Hematopoietic multipotent progenitor cell treated with erythropoietin and hydrocortisone succinate and interleukin-3 and kit ligand, for 15 days (in vitro differentiated cells): Measurements from ENCODE around the gene OR7C1.
"Not testable (repeated sequence)": the region's sequence is repeated elsewhere in the genome, so short reads cannot be mapped to it uniquely, and the experiment has no call there.

Source experiments
- DNase-seq: peaks from one replicate; pipeline ENCODE4 v3.0.0-alpha.2; 2015; ENCODE audit warnings: low spot score

Gene OR7C1

DNA sequence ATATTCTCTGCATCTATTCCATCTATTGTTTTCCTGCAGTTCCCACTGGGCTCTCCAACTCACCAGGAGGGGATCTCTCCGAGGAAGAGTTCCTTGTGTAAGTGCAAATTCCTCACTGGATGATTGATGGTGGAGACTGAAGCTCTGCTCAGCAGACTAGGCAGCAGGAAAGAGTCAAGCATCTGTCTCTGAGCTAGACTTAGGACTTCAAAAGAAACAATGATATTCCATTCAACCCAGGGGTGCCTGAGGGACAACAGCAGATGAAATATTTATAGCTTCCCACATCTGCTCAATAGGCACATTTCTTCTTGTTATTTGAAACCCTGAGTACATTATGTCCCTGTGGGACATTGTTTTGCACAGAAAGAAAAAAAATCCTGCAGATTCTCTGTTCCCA, at the start of gene OR7C1, which contains the start of gene OR7A5:
TSS of gene OR7C1 (minus strand) at position 175 of the 400 bp plus-strand sequence. CDS start 35,049 bp downstream, outside the sequence.
TSS of gene OR7A5 (minus strand) at position 175 of the 400 bp plus-strand sequence. CDS start 6,944 bp downstream, outside the sequence.
- no peak for DNase-seq

DNA sequence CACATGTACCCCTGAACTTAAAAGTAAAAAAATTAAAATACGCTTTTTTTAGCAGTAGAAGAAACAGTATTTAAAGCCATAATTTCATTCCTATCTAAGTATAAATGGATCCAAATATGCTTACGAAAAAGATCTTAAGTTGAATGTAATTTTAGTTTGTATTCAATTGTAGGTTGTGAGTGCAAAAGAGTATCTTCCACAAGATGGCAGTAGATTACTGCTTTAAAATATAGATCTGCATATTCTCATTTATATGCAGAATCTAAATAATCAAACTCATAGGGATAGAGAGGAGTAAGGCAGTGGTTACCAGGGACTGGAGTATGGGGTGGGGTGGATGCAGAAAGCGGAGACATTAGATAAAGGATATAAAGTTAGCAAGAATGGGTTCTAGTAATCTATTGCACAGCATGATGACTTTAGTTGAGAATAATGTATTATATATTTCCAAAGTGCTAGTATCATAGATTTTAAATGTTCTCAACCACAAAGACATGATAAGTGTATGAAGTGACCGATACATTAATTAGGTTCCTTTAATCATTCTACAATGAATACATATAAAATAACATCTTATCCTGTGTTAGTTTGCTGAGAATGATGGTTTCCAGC, 36.7 kb upstream of the OR7C1 start:
- peak; percentile 30 for DNase-seq

DNA sequence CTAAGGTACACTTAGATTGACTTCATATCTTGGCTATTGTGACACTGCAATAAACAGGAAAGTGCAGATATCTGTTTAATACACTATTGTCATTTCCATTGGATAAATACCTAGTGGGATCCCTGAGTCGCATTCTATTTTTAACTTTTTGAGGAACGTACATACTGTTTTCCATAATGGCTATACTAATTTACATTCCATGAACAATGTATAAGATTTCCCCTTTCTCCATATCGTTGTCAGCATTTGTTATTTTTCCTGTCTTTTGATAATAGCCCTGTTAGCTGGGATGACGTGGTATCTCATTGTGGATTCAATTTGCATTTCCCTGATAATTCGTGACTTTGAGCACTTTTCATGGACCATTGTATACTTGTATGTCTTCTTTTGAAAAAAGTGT, 33.5 kb upstream of the OR7C1 start:
- no peak for DNase-seq

DNA sequence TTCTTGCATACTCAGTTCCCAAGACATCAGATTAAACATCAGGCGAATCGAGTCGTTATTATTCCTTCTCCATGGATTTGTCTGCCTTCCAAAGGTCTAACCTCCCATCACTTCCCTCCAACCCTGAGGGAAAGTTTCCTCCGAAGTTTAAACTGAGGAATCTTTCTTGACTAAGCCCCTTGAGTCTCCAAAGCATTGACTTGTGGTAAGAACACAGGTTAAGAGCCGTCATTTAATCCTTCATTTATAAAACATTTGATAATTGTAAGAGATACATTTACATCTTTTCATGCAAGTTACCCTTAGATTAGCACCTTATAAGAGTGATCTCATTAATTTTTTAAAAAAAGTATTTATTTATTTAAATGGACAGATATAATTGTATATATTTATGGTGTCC, 13.8 kb upstream of the OR7C1 start, which contains the start of gene OR7A10:
TSS of gene OR7A10 (minus strand) at position 101 of the 400 bp plus-strand sequence. CDS start 7,045 bp downstream, outside the sequence.
- DNase-seq: no peak

DNA sequence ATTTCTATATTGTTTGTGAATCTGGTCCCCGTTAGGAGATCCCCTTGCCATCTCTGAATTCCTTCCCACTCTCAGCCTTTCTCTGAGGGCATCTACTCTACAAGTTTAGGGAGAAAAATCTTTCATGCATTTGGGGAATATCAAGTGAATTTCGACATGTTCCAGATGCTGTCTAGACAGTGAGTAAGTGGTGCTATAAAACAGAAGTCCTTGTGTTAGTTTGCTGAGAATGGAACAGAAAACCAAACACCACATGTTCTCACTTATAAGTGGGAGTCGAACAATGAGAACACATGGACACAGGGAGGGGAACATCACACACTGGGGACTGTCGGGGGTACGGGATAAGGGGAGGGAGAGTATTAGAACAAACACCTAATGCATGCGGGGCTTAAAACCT, 8.6 kb upstream of the OR7C1 start:
- DNase-seq: no peak

DNA sequence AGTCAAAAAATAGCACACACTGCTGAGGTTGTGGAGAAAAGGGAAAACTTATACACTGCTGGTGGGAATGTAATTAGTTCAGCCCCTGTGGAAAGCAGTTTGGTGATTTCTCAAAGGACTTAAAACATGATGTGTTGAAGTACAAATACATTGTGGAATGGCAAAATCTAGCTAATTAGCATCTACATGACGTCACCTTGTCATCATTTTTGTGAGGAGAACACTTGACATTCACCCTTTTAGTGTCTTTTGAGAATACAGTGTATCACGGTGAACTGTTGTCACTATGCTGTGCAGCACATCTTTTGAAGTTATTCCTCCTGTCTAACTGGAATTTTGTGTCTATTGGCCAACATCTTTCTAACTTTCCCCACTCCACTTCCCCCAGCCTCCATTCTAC, 8.2 kb upstream of the OR7C1 start:
- no peak for DNase-seq

DNA sequence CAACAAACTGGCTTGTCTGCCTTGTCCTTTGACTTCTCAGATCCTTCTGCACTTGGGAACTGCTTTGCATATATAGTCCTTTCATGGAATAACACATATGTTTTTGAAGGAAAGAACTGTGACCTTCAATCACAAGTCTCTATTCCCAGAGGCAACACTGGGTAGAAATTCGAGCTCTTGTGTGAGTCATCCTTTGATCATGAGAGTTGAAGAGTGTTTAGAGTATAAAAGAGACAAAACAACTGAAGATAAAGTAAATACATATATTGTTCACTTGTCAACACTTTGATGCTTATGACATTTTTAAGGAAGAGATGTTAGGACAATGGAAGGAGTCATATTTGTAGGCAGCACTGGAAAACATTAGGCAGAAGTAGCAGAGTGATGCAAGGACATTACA, 5.2 kb upstream of the OR7C1 start:
- no peak for DNase-seq

DNA sequence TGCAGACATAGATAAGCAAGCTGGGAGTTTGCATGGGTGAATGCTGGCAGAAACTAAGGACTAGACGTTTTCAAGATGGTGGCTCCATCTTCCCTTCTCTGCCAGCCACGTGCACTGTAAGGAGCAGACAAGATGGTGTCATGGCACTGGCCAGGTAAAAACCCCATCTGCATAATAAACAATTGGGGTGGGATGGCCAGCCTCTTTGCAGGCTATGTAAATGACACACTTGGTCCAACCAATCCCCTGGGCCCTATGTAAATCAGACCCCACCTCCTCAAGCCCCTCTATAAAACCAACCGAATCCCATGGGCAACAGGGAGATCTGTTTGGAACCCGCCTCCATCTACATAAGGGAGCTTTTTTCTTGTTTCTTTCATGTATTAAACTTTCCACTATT, 2.4 kb upstream of the OR7C1 start:
- no peak for DNase-seq

DNA sequence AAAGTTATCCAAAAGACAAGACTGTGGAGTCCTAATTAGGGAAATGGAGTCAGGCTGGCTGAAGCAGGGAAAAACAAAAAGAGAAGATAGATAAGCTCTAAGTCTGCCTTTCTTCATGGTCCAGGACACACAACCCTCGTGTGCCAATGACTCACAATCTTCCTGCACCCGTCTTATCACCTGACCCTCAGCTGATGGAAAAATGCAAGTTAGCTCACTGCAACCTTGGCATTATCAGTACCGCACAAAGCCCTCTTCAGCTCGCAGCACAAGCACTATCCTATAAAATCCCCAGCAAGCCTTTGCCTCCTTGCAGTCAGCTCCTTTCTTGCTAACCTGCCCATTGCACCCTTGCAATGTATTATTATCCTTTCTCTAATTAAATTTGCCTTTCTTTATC, 4.3 kb downstream of the OR7C1 start:
- DNase-seq: peak; percentile 26

DNA sequence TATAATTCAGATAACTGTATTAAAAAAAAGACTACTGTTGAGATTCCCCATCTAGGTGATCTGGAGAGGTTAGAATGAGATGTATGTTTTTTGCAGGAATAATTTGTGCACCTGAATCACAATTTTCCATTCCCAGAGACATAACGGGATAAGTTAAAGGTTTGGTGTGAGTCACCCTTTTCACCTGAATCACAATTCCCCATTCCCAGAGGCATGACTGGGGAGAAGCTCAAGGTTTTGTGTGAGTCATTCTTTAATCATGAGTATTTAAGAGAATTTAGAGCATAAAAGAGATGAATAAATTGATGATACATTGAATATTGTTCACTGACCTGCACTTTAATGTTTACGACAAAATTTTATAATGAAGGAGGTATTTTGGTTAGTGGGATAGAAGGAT, 9.0 kb downstream of the OR7C1 start:
- no peak for DNase-seq

DNA sequence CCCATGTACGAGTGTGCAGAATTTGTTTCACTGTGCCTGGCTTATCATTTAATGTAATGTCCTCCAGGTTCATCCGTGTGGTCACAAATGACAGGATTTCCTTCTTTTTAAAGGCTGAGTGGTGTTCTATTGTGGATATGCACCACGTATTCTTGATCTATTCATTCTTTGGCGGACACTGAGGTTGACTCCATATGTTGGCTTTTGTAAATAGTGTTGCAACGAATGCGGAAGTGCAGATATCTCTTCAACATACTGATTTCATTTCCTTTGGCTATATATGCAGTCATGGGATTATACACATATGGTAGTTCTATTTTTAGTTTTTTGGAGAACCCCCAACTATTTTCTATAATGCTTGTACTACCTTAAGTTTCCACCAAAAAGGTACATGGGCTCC, 13.0 kb downstream of the OR7C1 start:
- DNase-seq: no peak

DNA sequence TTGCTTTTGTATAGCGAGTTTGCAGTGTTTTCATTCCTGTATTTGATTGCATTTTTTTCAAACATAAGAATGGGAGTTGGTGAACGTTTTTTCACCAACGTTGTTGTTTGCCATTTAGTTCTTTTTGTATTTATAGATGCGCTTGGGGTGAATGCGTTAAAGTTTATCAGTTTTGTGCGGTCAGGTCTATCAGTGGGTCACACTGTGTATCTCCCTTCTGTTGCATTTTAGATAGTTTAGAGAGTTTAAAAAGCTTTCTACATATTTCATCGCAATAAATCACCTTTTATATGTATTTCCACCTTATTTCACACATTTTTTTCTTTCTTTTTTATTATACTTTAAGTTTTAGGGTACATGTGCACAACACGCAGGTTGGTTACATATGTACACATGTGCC, 16.4 kb downstream of the OR7C1 start:
- no peak for DNase-seq

DNA sequence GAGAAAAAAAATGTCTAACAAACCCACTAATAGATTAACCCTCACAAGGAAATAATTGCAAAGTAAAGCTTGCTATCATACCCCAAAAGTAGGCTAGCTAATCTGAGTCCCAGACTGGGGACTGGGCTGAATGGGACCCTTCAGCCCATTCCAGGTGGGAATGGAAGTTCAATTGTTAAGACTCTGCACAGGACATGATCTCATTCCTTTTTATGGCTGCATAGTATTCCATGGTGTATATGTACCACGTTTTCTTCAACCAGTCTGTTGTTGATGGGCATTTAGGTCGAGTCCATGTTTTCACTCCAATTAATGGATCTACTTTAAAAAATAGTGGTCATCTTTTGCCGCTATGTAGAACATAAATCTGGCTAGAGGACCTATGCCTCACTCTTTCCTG, 17.9 kb downstream of the OR7C1 start:
- no peak for DNase-seq

DNA sequence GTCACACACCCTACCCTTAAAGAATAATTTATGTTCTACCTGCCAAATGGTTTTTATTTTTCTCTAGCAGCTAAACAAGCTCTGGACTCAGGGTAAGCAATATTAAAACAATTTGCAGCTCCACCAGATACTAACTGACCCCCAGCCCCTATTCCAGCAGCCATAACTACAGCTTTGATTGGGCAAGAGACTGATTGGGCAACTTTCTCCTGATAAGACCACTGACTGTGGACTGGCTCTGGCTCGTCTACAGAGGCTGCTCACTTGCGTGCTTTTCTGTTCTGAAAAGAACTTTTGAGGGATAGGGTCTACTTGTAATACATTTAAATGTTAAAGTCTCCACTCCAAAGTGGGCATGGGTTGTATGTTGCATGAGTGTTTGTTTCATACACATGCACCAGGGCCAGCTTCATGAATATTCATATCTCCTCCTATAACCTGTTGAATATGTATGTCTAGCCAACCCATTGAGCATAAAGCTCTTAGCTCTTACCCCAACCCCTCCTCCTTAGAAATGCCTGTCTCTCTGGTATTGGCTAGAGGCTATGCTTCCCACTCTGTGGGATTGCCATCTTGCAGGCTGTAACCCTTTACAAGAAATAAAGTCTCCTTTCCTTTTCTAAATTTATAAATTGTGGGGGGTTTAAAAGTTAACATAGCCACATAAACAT, 19.9 kb downstream of the OR7C1 start:
- no peak for DNase-seq

DNA sequence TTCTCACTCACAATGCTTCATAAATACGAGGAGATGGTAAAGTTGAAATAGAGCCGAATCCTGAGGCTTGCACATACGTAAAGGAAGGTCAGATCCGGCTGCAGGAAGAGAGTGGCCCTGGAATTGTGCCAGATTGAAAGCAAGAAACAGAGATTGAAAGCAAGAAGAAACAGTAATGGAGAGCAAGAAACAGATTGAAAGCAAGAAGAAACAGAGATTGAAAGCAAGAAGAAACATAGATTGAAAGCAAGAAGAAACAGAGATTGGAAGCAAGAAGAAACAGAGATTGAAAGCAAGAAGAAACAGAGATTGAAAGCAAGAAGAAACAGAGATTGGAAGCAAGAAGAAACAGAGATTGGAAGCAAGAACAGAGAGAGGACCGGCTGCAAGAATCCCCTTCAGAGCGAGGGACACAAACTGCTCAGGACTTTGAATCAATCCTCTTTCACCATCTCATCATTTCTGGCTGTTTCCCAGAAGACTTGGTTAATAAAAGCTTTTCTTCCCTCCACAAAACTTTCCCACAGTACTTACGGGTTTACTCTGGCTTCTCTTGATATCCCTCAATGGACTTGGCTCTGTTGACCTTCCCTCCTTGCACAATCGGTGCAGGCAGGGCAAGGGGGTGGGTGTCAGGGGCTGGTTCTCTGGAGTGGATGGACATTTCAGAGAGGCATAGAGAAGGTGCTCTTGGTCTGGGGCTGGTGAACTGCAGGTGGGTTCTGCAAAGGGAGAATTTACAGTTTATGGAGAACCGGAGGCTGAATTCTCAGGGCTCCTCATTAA, 25.5 kb downstream of the OR7C1 start:
- DNase-seq: no peak

DNA sequence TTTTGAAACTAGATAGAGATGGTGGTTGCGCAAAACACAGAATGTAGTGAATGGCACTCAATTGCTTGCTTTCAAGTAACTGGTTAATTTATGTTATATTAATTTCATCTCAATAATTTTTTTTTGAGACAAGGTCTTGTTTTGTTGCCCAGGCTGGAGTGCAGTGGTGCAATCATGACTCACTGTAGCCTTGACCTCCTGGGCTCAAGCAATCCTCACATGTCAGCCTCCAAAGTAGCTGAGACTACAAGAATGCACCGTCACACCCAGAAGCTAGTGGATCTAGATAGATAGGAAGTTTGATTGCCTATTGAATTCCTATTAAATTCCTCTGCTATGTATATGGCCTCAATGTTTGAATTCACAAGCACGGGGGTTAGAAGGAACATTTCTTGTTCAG, 30.2 kb downstream of the OR7C1 start:
- DNase-seq: no peak

DNA sequence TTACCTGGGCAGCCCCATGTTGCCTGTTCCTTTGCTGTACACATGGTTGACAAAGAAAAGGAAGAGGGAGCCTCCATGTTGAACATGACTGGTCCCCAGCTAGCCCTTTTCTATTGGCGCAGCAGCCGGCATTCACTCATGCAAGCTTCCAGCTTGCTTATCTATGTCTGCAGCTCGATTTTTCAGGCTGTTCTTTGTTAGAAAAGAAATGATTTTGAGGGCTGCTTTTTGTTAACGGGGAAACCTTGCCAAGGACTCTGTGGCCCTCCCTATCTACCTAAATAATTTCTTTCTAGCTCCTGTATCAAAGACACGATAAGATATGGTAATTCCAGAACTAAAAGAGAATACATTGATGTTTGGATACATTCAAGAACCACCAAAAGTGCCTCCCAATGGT, 36.2 kb downstream of the OR7C1 start:
- no peak for DNase-seq

DNA sequence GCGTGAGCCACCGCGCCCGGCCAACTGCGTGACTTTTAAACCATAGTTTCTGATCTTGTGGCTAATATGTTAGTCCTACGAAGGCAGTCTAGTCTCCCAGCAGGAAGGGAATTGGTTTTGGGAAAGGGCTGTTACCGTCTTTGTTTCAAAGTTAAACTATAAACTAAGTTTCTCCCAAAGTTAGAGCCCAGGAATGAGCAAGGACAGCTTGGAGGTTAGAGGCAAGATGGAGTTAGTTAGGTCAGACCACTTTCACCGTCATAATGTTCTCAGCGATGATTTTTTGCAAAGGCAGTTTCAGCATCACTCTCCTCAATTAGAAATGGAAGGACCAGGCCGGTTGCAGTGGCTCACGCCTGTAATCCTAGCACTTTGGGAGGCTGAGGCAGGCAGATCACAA, 39.0 kb downstream of the OR7C1 start:
- DNase-seq: no peak

DNA sequence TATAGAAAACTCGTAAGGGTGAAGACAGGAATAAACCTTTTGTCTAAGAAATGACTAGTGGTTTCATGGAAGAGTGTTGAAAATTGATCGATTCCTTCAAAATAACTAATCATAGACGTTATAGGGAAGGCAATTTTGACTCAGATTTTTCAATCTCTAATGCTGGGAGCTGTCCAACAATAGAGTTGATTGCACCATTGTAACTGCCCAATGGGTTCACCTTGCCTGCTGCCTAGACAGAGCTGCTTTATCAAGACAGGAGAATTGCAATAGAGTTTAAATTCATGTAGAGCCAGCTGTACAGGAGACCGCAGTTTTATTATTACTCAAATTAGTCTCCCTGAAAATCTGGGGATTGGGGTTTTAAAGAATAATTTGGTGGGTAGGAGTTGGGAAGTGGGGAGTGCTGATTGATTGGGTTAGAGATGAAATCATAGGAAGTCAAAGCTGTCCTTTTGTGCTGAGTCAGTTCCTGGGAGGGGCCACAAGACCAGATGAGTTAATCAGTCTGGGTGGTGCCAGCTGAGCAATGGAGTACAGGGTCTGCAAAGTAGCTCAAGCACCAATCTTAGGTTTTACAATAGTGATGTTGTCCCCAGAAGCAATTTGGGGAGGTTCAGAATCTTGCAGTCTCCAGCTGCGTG, 39.8 kb downstream of the OR7C1 start:
- DNase-seq: no peak

DNA sequence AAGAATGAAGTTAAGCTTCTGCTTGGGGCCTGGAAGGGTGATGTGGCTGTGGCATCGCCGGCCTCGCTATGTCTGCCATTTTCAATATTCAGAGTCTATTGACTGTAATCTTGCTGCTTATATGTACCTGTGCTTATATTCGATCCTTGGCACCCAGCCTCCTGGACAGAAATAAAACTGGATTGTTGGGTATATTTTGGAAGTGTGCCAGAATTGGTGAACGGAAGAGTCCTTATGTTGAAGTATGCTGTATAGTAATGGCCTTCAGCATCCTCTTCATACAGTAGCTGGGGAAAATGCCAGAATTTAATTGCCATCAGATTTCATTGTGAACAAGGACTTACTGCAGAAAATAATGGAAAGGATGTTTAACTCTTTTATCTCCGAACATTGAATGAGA, 42.7 kb downstream of the OR7C1 start:
- not testable (repeated sequence) for DNase-seq

DNA sequence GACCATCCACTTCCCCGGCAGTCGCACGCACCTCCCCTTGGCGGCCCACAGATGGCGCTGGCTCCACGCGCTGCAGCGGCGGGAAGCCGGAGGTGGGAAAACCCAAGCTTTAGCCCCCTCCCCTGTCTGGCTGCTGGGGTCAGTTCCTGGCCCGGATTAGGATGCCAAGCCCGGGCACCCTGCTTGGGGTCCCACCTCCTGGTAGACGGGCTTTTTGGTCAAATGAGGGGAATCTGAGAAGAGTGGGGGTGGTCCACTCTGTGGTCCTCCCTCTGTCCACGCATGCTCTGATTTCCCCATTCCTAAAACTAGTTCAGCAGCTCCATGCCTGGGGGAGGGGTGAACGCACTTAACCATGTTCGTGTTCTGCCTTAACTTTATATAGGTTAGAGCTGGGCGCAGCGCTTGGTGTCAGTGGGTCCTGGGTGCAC, 48.5 kb downstream of the OR7C1 start:
- no peak for DNase-seq

DNA sequence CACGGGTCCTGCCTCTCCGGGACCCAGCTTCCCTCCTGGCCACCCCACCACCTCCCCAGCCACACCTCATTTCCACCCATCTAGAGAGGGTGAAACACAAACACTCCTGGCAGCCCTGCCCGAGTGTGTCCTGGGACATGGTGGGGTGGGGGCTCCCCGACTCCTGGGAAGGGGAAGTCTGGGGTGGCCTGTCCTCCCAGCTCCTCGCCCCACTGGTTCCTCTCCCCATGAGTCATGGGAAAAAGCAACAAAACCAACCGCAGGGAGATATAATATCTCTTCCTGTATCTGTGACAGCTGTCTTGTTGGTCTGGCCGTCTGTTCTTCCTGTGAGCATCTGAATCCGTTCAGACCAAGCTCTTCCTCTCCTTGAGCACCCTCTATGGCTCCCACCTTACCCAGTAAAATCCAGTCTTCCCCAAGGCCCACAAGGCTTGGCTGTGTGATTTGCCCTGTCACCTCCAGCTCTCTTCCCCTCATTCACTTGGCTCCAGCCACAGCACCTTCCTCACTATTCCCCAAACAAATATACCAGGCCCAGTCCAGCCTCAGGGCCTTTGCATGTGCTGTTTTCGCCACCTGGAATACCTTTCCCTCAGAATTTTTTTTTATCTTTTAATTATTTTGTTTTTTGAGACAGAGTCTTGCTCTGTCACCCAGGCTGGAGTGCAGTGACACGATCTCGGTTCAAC, 49.7 kb downstream of the OR7C1 start:
- not testable (repeated sequence) for DNase-seq
